Measurements from ENCODE around the gene DUSP5. TPM values are rescaled to one million over a fixed set of nuclear protein-coding genes. Genes with fewer than 3 reads are reported as not detected.
"Not testable (repeated sequence)": the region's sequence is repeated elsewhere in the genome, so short reads cannot be mapped to it uniquely, and the experiment has no call there.

The DUSP5 gene
- total and polyA plus RNA-seq, 2 experiments from 2014 or later, result 49.6 to 60.7 TPM

GRCh38 chr10:110531687-110532086 lies 34.0 kb downstream of the DUSP5 start:
- H3K36me3 ChIP-seq (replicated peaks; ENCODE audit: insufficient read depth, low read depth), result no peaks in the 10 kb centered on the region
- no peaks in the 10 kb centered on the region for H4K20me1 ChIP-seq (ENCODE audit: insufficient read depth, poor library complexity, severe bottlenecking)
- H3K27ac ChIP-seq, result no peak overlapping the region
- TF ChIP-seq CTCF (IDR thresholded peaks at IDR 0.05; ENCODE audit: poor library complexity) (no peak), EZH2phosphoT487 (IDR thresholded peaks at IDR 0.05; ENCODE audit: low read depth, severe bottlenecking, unreplicated experiment) (no peak), EZH2 (IDR thresholded peaks at IDR 0.05; ENCODE audit: borderline replicate concordance) (no peak)
- no peaks in the 10 kb centered on the region for H3K79me2 ChIP-seq
- no peak overlapping the region for H2AFZ ChIP-seq
- no peaks in the 10 kb centered on the region for H3K9me2 ChIP-seq (replicated peaks; ENCODE audit: insufficient read depth)
- peaks cover 12% of the 10 kb centered on the region for H3K27me3 ChIP-seq
- peaks cover 6% of the 10 kb centered on the region for H3K4me1 ChIP-seq (ENCODE audit: insufficient read depth)
- no peak overlapping the region for H3K4me2 ChIP-seq
- H3K4me3 ChIP-seq, result no peak overlapping the region
- DNase-seq (ENCODE audit: low spot score), result no peak
- H3K9me3 ChIP-seq (ENCODE audit: low read depth), result no peaks in the 10 kb centered on the region
- WGBS (ENCODE audit: low lambda C conversion rate, missing lambda C conversion rate), result 89% methylated on average over 2 of the region's 2 CpGs

DNA sequence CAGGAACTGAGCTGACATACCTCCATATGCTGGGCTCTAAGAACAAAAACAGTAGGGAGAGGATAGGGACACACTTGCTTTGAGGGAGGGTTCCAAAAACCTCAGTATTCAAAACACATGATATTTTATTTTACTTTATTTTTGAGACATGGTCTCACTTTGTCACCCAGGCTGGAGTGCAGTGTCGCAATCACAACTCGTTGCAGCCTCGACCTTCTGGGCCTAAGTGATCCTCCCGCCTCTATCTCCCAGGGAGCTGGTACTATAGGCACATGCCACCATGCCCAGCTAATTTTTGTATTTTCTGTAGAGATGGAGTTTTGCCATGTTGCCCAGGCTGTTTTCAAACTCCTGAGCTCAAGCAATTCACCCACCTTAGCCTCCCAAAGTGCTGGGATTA lies 34.9 kb downstream of the DUSP5 start:
- not testable (repeated sequence) for H2AFZ ChIP-seq; H3K4me3 ChIP-seq; H3K79me2 ChIP-seq; H3K4me2 ChIP-seq; H3K9me3 ChIP-seq (ENCODE audit: low read depth); H3K36me3 ChIP-seq (replicated peaks; ENCODE audit: insufficient read depth, low read depth); H4K20me1 ChIP-seq (ENCODE audit: insufficient read depth, poor library complexity, severe bottlenecking); H3K27ac ChIP-seq; H3K9me2 ChIP-seq (replicated peaks; ENCODE audit: insufficient read depth); DNase-seq (ENCODE audit: low spot score); H3K4me1 ChIP-seq (ENCODE audit: insufficient read depth)
- whole genome bisulfite sequencing (ENCODE audit: low lambda C conversion rate, missing lambda C conversion rate), result 74% methylated on average over 4 of the region's 4 CpGs
- peaks cover 10% of the 10 kb centered on the region for H3K27me3 ChIP-seq

- no peaks in the 10 kb centered on the region for H4K20me1 ChIP-seq (ENCODE audit: insufficient read depth, poor library complexity, severe bottlenecking)
- H3K9me3 ChIP-seq (ENCODE audit: low read depth), result no peaks in the 10 kb centered on the region
- peaks cover 6% of the 10 kb centered on the region for H3K27me3 ChIP-seq
- WGBS (ENCODE audit: low lambda C conversion rate, missing lambda C conversion rate), result 36% methylated on average over 3 of the region's 3 CpGs
- no peak overlapping the region for H3K27ac ChIP-seq
- no peak overlapping the region for H3K4me2 ChIP-seq
- no peaks in the 10 kb centered on the region for H3K79me2 ChIP-seq
- no peaks in the 10 kb centered on the region for H3K36me3 ChIP-seq (replicated peaks; ENCODE audit: insufficient read depth, low read depth)
- H3K9me2 ChIP-seq (replicated peaks; ENCODE audit: insufficient read depth), result no peaks in the 10 kb centered on the region
- peaks cover 6% of the 10 kb centered on the region for H3K4me1 ChIP-seq (ENCODE audit: insufficient read depth)
- TF ChIP-seq CTCF (IDR thresholded peaks at IDR 0.05; ENCODE audit: poor library complexity) (no peak), EZH2phosphoT487 (IDR thresholded peaks at IDR 0.05; ENCODE audit: low read depth, severe bottlenecking, unreplicated experiment) (no peak), EZH2 (IDR thresholded peaks at IDR 0.05; ENCODE audit: borderline replicate concordance) (no peak)
- H3K4me3 ChIP-seq, result no peak overlapping the region
- no peak for DNase-seq (ENCODE audit: low spot score)
- no peak overlapping the region for H2AFZ ChIP-seq
Measured at GRCh38 chr10:110533149-110533548, 35.4 kb downstream of the DUSP5 start.

DNA sequence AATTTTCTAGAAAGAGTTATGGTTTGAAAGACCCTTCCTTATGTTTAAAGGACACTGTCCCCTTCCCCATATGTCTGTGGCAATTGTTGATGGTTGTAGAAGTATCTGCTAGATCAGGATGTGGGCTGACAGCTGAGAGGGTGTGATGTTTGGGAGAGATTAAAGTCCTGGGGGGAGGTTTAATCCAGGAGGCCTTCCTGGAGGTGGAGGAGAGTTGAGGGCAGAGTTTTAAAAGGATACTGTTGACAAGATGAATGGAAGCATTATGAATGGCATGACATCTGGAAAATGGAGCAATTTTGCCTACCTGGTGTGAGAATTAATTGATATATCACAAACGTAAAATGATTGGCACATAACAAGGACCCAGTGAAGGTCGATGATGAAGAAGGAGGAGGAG lies 36.9 kb downstream of the DUSP5 start:
- TF ChIP-seq EZH2phosphoT487 (IDR thresholded peaks at IDR 0.05; ENCODE audit: low read depth, severe bottlenecking, unreplicated experiment) (no peak), EZH2 (IDR thresholded peaks at IDR 0.05; ENCODE audit: borderline replicate concordance) (no peak), CTCF (IDR thresholded peaks at IDR 0.05; ENCODE audit: poor library complexity) (no peak)
- H3K27ac ChIP-seq, result no peak overlapping the region
- H2AFZ ChIP-seq, result no peak overlapping the region
- no peaks in the 10 kb centered on the region for H3K36me3 ChIP-seq (replicated peaks; ENCODE audit: insufficient read depth, low read depth)
- no peak overlapping the region for H3K4me3 ChIP-seq
- H3K27me3 ChIP-seq, result peaks cover 6% of the 10 kb centered on the region
- no peaks in the 10 kb centered on the region for H3K9me2 ChIP-seq (replicated peaks; ENCODE audit: insufficient read depth)
- 98% methylated on average over 2 of the region's 2 CpGs for WGBS (ENCODE audit: low lambda C conversion rate, missing lambda C conversion rate)
- H3K79me2 ChIP-seq, result no peaks in the 10 kb centered on the region
- DNase-seq (ENCODE audit: low spot score), result no peak
- H3K4me1 ChIP-seq (ENCODE audit: insufficient read depth), result peaks cover 6% of the 10 kb centered on the region
- H3K4me2 ChIP-seq, result no peak overlapping the region
- H4K20me1 ChIP-seq (ENCODE audit: insufficient read depth, poor library complexity, severe bottlenecking), result no peaks in the 10 kb centered on the region
- H3K9me3 ChIP-seq (ENCODE audit: low read depth), result no peaks in the 10 kb centered on the region
